ENCODE data around the gene KRTAP10-6. TPM values are rescaled to one million over a fixed set of nuclear protein-coding genes. Genes with fewer than 3 reads are reported as not detected.

The KRTAP10-6 gene
- total RNA-seq, 6 experiments from 2014 or later = not detected

GRCh38 chr21:44571296-44571695 lies 21.0 kb downstream of the KRTAP10-6 start:
- 81% methylated on average over 3 of the region's 4 CpGs for WGBS (ENCODE audit: insufficient coverage, low coverage, low lambda C conversion rate, missing lambda C conversion rate)
- DNase-seq (no peak), ATAC-seq (no peak)
- intact Hi-C loops (cut with DNase I) = no loop called here
- Histone ChIP-seq H3K27ac (no peak overlapping the region), H3K27me3 (no peaks in the 10 kb centered on the region), H3K9me3 (no peaks in the 10 kb centered on the region), H3K4me3 (no peak overlapping the region), H3K36me3 (no peaks in the 10 kb centered on the region), H3K4me1 (no peaks in the 10 kb centered on the region)
- no peak for TF ChIP-seq CTCF (IDR thresholded peaks at IDR 0.05)
- TF ChIP-seq POLR2A (IDR thresholded peaks at IDR 0.05) = no peak

GRCh38 chr21:44569861-44570517 lies 22.3 kb downstream of the KRTAP10-6 start:
- Histone ChIP-seq H3K27ac (no peak overlapping the region), H3K4me3 (no peak overlapping the region), H3K4me1 (no peaks in the 10 kb centered on the region), H3K36me3 (no peaks in the 10 kb centered on the region), H3K27me3 (no peaks in the 10 kb centered on the region), H3K9me3 (no peaks in the 10 kb centered on the region)
- WGBS (ENCODE audit: insufficient coverage, low coverage, low lambda C conversion rate, missing lambda C conversion rate) = 63% methylated on average over 3 of the region's 12 CpGs
- no peak for DNase-seq
- no peak for ATAC-seq
- TF ChIP-seq POLR2A (IDR thresholded peaks at IDR 0.05) (no peak), CTCF (IDR thresholded peaks at IDR 0.05) (no peak)
- intact Hi-C loops (cut with DNase I) = no loop called here

- no peak for TF ChIP-seq CTCF (IDR thresholded peaks at IDR 0.05)
- TF ChIP-seq POLR2A (IDR thresholded peaks at IDR 0.05) = no peak
- H3K27ac ChIP-seq = no peak overlapping the region
- H3K9me3 ChIP-seq = no peaks in the 10 kb centered on the region
- H3K4me1 ChIP-seq = no peaks in the 10 kb centered on the region
- no peaks in the 10 kb centered on the region for H3K36me3 ChIP-seq
- no peak overlapping the region for H3K4me3 ChIP-seq
- intact Hi-C loops (cut with DNase I) = no loop called here
- H3K27me3 ChIP-seq = no peaks in the 10 kb centered on the region
- 82% methylated on average over 15 of the region's 27 CpGs for WGBS (ENCODE audit: insufficient coverage, low coverage, low lambda C conversion rate, missing lambda C conversion rate)
- peak in 1 of 4 donors; percentile 16 for ATAC-seq
- DNase-seq = no peak
Measured at GRCh38 chr21:44568667-44569556, 23.4 kb downstream of the KRTAP10-6 start.

GRCh38 chr21:44568261-44568660 lies 24.0 kb downstream of the KRTAP10-6 start:
- DNase-seq (no peak), ATAC-seq (peak in 1 of 4 donors; percentile 16)
- intact Hi-C loops (cut with DNase I) = no loop called here
- H3K27me3 ChIP-seq = no peaks in the 10 kb centered on the region
- H3K27ac ChIP-seq = no peak overlapping the region
- no peaks in the 10 kb centered on the region for H3K4me1 ChIP-seq
- H3K9me3 ChIP-seq = no peaks in the 10 kb centered on the region
- no peaks in the 10 kb centered on the region for H3K36me3 ChIP-seq
- H3K4me3 ChIP-seq = no peak overlapping the region
- TF ChIP-seq CTCF (IDR thresholded peaks at IDR 0.05) = no peak
- no peak for TF ChIP-seq POLR2A (IDR thresholded peaks at IDR 0.05)
- WGBS (ENCODE audit: insufficient coverage, low coverage, low lambda C conversion rate, missing lambda C conversion rate) = 60% methylated on average over 1 of the region's 12 CpGs

Measured in right lobe of liver (tissue), 6 donors.